Islet precursor cell (in vitro differentiated cells): Measurements from ENCODE around the gene DRAM1.
A peak's percentile ranks its signal among the peaks of the same experiment; 100 is the strongest.

Experiments
- DNase-seq: peaks from one replicate; pipeline ENCODE4 v3.0.0-alpha.2; 2018

The DRAM1 gene

DNA sequence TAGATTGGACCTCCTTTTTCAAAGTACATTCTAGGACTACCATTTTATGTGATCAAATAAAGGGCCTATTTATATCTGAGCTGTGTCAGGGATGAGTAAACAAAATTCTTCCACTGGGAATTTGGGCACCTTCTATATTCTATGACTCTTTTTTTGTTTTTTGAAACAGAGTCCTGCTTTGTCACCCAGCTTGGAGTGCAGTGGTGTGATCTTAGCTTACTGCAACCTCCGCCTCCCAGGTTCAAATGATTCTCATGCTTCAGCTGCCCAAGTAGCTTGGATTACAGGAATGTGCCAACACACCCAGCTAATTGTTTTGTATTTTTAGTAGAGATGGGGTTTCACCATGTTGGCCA, 64.8 kb downstream of the DRAM1 start:
- no peak for DNase-seq

DNA sequence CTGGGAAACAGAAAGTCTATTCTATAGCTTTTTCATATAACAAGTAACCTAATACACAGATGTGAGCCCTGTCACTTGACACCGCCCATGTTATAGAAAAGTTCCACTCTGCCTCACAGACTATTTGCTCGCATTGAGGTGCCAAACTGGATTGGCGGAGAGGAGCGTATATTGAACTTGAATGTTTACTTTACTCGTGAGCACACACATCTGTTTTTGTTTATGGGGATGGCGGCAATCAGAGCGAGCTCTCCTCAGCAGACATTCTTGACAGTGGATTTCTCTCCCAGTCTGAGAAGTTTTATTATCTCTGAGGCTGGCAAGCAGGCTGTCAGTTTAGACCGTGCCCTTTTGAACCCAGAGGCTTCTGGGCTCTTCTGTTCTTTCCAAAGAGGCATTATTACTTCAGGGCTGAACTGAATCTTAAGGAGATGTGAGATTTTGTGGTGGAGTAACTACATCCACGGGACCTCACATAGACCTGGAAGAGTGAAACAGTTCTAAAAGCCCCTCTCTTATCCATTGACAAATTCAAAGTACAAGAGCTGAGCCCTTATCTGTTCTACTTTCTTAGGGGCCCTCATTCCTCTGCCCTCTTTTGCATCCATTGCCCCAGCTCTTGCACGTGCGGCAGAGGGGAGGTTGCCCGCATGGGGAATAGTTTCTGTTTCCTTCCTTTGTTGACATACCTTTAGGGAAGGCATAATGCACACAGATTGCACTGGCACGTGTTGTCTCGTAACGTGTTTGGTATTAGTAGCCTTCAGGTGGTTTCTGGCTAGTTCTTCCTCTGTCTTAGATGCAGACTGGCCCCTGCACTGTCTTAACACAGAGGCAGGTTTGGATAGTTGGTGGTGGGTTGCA, 68.2 kb downstream of the DRAM1 start:
- no peak for DNase-seq

DNA sequence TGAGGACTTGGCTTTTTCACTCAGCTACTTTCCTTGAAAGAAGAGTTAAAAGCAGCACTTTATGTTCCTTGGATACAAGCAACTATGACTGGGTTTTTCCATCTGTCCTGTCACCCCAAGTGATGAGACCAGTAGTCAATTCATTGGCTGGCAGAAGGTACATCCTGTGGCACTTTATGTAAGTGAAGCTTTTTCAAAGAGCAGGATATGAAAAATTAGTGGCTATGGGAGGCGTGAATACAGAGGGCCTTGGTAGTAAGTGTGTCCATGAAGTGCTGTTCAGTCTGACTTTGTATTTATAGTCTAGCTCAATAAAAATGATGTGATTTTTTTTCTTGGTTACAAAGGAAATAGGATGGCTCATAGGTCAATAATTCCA, 68.8 kb downstream of the DRAM1 start:
- DNase-seq, result no peak

DNA sequence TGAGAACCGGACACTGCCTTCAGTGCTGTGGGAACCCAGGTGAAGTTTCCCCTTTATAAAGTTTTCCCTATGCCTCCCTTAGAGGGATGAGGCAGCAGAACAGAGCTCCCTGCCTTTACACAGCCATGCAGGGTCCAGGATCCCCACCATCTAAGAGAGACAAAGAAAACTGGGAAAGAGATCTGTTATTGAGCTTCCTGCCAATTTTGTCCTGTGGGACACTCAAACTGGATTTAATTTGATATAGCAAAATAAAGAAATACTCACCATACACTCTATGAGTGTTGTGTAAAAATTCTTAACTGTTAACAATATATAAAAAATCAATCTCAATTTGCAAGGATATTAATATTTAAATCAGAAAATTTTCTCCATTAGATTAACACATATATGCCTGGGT, 69.9 kb downstream of the DRAM1 start:
- no peak for DNase-seq

DNA sequence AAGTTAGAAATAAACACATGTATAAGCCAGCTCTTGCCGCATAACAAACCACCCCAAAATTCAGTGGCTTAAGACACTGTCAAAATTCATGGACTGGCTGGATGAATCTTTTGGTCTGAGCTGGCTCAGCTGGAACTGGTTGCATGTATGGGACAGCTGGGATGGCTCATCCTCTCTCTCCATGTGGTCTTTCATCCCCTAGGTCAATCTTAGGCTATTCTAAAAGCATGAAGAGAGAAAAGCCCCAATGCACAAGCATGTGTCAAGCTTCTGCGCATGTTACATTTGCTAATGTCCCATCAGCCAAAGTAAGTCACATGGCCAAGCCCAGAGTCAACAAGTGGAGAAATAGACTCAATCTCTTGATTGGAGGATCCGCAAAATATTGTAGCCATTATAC, 71.0 kb downstream of the DRAM1 start:
- no peak for DNase-seq

DNA sequence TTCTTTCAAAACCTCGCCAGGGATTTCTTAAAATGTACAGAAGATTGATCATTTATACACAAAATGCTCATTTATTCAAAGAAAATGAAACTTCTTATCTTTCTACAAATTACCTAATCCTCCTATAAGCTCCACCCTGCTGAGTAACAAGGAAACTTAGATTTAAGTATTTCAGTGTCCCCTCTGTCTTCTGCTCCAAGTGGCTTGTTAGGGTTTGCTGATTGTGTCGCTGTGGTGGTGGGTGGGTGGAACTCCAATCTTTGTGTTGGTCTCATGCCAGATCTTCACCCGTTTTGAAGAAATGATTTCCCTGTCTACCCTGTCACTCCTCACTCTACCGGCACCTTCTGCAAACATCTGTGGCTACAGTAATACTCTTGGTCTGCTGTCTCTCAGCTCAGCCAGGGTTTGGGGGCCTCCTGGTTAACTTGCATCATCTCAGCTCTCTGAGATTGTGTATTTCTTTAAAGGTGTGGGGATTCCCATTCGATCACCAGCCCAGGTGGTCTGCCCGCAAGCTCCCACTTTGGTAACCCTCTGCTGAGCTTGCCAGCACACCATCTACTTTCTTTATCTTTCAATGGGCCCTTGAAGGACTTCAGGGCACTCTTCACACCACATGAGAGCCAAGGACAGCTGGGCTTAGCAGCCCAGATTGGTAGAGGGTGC, 73.8 kb downstream of the DRAM1 start:
- DNase-seq, result no peak

DNA sequence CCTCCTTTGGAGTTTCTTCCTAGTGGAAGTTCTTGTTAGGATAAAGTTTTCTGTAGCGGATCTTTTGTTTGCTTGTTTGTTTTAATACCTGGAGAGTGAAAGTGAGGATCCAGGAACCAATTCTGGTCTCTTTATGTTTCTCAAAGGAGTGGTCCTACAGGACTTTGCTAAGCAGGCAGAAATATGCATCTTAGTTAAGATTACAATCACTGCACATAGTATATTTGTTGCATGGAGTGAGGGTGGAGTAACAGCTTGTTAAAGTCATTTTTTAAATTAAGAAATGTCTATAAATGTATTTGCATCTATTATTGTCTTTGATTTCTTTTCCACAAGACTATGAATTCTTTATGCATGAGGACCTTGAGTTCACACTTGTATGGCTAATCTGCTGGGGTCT, 76.7 kb downstream of the DRAM1 start:
- DNase-seq, result no peak

DNA sequence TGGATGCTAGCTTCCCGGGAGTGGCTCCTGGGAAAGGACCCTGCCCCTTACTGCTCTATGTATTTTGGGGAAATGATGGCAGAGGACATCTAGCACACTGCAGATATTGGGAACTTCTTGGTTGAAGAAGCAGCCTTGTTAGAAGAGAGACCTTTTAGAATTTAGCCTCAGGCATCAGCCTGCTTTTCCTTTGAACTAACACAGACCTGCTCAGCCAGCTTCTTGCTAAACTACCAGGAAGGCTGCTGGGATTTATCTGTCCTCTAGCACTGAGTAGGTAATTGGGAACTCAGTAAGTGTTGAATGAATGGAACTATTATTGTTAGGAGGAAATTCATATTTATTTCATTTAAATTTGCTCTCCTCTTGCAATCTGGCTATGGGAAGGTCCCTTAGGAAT, 77.3 kb downstream of the DRAM1 start:
- peak; percentile 83 for DNase-seq

DNA sequence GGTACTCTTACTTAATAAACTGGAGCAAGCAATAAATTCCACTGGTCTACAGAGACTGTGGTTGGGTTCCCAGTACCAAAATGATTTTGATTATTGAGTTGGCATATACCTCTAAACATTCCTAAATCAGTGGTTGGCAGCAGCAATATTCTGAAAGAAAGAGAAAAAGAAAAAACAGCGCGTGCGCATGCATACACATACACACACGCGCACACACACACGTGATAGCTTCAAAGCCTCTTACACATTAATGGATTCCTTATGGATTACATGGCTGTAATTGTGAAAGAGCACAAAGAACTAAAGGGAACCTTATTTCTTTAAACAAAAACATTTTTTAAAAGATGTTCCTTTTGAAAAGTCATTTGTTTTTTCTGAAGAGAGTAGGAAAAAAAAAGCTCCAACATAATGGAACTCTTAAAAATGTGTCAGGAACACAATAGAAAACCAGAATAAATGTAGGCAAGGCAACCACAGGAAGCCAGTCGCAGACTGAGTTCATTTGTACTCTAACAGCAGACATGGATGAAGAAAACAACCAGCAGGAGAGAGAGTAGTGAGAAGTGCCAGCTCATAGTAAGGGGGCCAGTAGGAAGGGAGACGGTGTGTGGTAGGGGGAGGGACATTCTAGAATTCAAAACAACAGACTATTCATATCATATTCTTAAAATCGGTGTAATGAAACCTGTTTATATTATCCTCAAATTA, 80.0 kb downstream of the DRAM1 start:
- no peak for DNase-seq

DNA sequence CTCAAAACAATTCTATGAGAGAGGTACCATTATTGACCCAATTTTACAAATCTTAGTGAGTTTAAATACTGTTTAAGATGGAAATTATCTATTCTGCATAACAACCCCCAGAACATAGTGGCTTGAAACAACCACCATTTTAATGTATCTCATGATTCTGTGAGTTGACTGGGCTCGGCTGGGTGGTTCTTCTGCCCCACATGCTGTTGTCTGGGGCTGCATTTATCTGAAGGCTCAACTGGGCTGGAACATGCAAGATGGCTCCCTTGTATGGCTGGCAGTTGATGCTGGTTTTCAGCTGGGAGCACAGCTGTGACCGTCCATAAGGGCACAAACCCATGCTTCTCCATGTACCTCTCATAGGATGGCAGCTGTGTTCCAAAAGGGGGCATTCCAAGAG, 82.2 kb downstream of the DRAM1 start:
- no peak for DNase-seq

DNA sequence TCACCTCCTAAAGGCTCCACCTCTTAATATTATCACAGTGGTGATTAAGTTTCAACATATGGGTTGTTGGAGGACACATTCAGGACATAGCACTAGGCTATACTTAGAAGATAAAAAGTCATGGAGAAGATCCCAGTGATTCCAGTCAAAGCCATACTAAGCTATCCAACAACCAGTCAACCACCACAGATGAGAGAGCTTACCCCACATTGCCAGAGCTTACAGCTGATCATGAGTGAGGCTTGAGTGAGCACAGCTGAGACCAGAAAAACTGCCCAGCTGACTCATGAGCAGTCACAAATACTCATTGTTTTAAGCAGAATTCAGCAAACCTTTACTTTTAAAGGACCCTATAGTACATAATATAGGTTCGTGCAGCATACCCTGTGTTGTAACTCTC, 85.1 kb downstream of the DRAM1 start:
- DNase-seq, result no peak

DNA sequence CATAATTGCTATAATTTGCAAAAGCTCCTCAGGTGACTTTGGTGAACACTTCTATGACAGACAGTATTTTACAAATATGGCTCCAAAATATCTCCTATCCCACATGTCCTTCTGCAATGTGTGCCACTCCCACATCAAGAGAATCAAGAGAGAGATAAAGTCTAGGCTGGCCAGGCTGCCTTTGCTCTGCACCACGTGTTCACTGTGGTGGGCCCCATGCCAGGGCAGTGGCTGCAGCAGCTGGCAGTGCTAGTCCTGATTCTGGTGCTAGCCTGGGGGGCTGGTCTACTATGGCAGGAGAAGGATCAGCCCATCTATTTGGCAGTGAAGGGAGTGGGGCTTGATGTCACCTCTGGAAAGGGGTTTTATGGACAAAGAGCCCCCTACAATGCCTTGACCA, 86.3 kb downstream of the DRAM1 start:
- DNase-seq, result no peak

DNA sequence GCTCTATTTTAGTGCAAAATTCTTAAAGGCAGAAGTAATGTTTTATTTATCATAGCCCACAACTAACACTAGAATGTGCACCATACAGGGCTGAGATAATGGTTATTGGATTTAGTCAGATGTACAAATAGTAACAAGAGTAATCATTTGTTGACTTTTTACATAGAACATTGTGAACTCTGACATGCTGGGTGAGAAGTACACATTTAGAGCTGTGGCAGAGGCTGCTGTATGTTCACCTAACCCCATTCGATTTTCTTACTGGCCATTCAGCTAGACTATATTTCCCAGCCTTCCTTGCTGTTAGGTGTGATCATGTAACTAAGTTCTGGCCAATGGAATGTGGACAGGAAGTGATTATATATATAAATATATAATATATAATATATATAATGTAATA, 89.1 kb downstream of the DRAM1 start:
- no peak for DNase-seq

DNA sequence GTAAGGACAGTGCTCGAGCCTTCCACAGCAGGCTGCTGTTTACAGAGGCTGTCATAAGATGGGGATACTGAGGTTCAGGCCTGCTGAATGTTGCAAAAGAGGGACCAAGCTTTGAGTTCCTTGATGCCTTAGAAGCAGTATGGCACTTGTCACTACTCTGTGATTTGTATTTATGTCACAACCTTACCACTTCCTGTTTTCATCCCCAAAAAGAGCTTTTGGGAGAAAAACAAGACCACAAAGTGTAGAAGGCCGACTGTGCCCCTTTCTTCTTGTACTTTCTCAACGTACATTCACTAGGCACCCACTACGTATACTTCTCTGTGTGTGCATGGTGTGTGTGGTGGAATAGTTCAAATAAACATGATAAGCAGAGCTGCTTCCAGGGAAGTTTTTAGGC, 90.1 kb downstream of the DRAM1 start:
- no peak for DNase-seq

DNA sequence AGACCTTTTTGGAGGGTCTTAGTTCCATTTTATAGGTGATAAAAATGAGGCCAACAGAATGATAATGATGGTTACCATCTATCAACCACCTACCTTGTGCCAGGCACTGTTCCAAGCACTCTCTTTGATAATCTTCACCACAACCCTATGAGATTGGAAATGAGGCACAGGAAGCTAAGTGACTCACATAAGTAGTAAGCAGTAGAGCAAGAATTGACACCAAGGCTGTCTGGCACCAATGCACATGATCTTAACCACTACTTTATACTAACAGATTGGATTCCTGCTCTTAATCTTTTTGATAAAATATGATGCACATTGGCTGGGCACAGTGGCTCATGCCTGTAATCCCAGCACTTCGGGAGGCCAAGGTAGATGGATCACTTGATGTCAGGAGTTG, 91.4 kb downstream of the DRAM1 start:
- DNase-seq, result no peak
